GM18511 (cell line): ENCODE results near the gene MND1.
"Not testable (repeated sequence)": the region's sequence is repeated elsewhere in the genome, so short reads cannot be mapped to it uniquely, and the experiment has no call there.

Source experiments
- ATAC-seq: cut with Tn5 transposase; IDR thresholded peaks from one replicate; pipeline ENCODE4 v1.9.1; 2021; ENCODE audit warnings: mild to moderate bottlenecking, moderate library complexity; ENCODE audit not compliant: unreplicated experiment

The MND1 gene

GRCh38 chr4:153438916-153439756 lies 94.6 kb downstream of the MND1 start:
- peak; percentile 81 for ATAC-seq

- peak; percentile 3 for ATAC-seq
Measured at GRCh38 chr4:153439831-153440230, 95.3 kb downstream of the MND1 start.

GRCh38 chr4:153440475-153440874 lies 96.0 kb downstream of the MND1 start:
- no peak for ATAC-seq

GRCh38 chr4:153447175-153447905 lies 102.9 kb downstream of the MND1 start:
- ATAC-seq, result no peak

- ATAC-seq, result no peak
Measured at GRCh38 chr4:153448003-153448731, 103.7 kb downstream of the MND1 start.

GRCh38 chr4:153449338-153449737 lies 104.8 kb downstream of the MND1 start:
- ATAC-seq, result no peak

- no peak for ATAC-seq
Measured at GRCh38 chr4:153450544-153450917, 106.0 kb downstream of the MND1 start.

GRCh38 chr4:153451145-153451544 lies 106.7 kb downstream of the MND1 start:
- ATAC-seq, result not testable (repeated sequence)

- ATAC-seq, result no peak
Measured at GRCh38 chr4:153451911-153452657, 107.6 kb downstream of the MND1 start.

GRCh38 chr4:153452658-153453378 lies 108.3 kb downstream of the MND1 start:
- ATAC-seq, result no peak

- no peak for ATAC-seq
Measured at GRCh38 chr4:153453402-153453801, 108.9 kb downstream of the MND1 start.

- ATAC-seq, result no peak
Measured at GRCh38 chr4:153458969-153459368, 114.5 kb downstream of the MND1 start.

- ATAC-seq, result not testable (repeated sequence)
Measured at GRCh38 chr4:153461549-153461948, 117.1 kb downstream of the MND1 start.

GRCh38 chr4:153464068-153464467 lies 119.6 kb downstream of the MND1 start:
- no peak for ATAC-seq
